Iris pigment epithelial cell (primary cell): ENCODE measurements around the gene FOXP1.
"Not testable (repeated sequence)": the region's sequence is repeated elsewhere in the genome, so short reads cannot be mapped to it uniquely, and the experiment has no call there.

ENCODE experiments used
- DNase-seq: peaks from one replicate; pipeline ENCODE4 v3.0.0-alpha.2; 2011; ENCODE audit warnings: low read depth

The FOXP1 gene

DNA sequence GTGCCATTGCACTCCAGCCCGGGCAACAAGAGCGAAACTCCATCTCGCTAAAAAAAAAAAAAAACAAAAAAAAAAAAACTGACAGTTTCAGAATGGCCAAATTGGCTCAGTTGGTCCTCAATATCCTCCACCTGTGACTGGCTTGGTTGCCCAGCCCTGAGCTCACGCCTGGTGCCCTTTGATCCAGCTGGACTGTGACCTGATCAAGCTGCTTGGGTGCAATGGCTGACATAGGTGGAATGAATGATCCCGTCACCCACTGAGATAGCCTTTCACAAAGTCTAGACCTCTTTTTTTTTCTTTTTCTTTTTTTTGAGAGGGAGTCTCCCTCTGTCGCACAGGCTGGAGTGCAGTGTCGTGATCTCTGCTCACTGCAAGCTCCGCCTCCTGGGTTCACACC, 254.6 kb downstream of the FOXP1 start:
- no peak for DNase-seq

DNA sequence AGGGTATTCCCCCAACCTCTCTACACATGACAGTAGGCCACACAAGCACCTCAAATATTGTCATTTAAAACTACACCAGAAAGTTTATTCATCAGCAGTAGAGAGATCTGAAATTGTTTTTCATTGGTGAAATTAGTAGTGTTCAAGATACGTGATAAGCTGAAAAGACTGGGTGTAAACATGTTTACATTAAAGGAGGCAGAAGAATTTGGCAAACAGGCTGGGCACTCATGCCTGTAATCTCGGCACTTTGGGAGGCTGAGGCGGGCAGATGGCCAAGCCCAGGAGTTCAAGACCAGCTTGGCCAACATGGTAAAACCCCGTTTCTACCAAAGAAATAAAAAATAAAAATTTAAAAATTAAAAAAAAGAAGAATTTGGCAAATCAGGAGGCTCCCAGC, 255.6 kb downstream of the FOXP1 start:
- DNase-seq = no peak

DNA sequence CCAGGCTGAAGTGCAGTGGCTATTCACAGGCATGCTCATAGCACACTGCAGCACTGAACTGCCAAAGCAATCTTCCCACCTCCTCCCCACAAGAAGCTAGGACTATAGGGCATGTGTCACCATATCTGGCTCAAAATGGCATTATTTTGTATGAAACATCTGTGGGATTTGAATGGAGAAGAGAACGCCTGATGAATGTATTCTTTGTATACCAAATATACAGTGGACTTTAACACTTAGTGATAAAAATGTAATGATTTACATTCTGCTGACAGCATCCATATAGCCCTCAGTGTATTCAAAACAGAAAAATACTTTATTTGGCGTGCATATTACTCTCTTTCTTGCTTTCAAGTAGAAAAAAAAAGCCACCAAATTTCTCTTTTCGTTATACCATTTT, 257.8 kb downstream of the FOXP1 start:
- no peak for DNase-seq

GRCh38 chr3:71324224-71324623, 259.3 kb downstream of the FOXP1 start:
- not testable (repeated sequence) for DNase-seq

- DNase-seq = no peak
Observed at GRCh38 chr3:71323558-71323957, 260.0 kb downstream of the FOXP1 start.

DNA sequence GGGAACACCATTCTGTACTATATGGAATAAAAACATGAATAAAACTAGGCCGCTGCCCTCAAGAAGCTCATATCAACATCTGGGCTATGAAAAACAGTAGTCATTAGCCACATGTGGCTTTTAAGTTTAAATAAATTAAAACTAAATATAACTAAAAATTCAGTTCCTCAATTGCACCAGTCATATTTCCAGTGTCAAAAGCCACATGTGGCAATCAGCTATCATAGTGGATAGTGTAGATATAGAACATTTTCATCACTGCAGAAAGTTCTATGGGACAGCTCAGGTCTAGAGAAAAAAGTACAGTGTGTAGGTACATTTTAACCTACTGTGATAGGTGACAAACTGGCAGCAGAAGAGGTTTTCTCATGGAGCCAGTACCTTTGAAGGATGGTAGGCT, 261.4 kb downstream of the FOXP1 start:
- DNase-seq = no peak

DNA sequence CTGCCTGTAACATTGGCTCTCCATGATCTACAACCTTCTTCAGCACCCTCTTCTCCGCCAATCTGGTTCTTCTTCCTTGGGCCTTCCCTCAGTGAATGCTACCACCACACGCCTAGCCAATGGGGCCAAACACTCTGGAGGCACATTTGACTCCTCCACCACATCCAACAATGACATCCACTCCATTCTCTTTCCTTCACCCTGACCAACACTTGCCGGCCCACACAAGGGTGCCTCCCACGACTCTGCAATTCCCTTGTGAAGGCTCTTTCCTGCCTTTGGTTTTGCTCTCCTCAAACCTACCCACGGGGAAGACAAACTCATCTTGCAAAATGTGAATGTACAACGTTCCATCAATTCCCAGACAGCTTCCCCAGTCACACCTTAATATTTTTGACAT, 263.8 kb downstream of the FOXP1 start:
- DNase-seq = no peak

DNA sequence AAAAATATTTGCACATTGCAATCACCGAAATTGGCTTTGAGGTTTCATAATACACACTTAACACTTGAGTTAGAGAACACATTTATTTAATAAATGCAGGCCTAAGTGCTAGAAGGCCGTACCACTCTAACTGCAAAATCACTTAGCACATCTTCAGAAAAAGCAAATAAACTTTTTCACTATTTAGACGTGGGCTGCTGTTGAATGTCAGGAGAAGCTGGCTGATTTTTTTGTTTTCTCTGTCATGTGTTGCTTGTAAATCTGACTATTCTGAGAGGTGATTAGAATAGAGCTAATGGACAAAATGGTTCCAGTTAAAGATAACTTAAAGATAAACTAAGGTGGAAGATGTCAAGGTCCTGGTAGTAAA, 265.1 kb downstream of the FOXP1 start:
- DNase-seq = no peak

DNA sequence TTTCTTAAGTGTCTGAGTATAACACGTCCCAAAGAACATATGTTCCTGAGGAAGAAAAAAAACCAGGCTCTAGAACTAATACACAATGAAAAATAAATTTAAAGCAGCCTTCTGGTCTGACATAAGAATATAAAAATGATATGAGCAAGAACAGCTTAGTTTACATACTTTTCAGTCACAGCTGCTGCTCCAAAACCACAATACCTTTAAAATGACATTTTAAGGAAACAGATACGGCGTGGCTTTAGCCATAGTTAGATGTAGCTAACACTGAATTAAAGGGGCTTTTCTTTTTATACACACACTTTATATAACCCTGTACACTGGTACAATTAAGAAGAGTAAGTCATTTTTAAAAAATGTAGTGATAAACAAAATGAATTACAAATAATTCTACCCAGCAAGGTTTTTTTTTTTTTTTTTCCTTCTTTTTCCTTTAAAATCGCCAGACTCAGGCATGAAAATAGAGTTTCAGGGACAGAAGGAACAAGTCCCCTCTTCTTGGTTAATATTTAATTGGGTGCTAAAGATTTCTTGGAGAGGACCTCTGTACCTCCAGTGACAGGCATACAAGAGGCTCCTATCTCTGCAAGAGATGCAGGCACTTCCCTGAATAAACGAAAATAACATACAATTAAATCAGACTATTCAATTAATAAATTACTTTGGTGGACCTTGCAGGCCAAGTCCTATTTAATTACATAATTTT, 265.6 kb downstream of the FOXP1 start:
- peak; percentile 52 for DNase-seq

DNA sequence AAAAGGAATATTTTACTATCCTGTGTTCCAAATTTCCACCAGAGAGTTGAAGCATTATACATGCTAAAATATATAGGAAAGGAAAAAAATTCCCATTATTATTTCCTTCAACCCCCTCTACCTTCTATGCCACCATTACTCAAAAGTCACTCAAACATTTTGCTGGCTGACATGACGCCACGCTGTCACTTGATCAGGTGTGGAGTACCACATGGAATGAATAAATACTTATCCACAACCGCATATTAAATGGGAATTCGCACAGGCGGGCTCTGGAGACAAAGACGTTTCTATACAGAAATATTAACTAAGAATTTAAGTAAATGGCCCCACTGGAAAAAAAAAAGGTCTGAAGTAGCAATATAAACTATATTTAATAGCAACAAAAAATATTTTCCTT, 266.4 kb downstream of the FOXP1 start:
- no peak for DNase-seq

DNA sequence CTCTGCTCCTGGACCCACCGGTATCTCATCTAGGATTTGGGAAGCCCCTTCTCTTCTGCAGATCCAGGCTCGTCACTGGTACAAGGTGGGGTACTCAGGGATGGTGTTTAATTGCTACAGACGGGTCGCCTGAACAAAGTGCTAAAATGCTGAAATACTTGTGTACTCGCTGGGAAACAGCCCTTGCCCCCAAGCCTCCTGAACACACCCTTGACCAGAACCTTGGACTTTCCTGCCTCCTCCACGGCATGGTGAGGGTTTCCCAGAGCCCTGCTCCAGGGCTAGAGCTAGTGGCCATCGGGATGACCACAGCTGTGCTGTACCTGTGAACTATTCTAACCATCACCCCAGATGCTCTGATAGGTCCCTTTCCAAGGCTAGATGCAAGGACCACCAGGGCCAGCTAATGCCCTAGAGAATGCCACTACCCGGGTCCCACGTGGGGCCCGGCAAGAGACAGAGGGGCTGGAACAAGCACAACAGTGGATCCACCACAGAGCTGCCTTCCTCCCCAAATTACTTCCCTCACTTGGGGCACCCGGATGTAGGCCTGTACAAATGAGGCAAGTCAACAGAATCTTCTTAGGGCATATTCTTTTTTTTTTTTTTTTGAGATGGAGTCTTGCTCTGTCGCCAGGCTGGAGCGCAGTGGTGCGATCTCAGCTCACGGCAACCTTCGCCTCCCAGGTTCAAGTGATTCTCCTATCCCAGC, 267.3 kb downstream of the FOXP1 start:
- DNase-seq = no peak

DNA sequence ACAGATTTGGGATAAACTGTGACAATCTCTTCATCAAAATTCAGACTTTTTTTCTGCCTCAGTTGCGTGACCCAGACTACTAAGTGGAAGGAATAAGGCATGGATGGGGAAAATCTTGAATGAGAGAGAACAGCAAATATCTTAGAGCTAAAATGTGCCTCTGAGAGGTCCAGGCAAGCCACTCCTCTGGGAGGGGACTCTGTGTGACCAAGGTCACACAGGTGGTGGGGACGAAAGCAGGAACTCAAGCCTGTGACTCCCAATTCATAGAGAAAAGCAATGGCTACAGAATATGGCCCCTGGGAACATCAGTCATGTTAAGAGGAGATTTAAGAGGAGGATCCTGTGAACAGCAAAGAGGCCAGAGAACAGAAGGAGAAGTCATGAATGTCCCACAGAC, 268.1 kb downstream of the FOXP1 start:
- DNase-seq = no peak

DNA sequence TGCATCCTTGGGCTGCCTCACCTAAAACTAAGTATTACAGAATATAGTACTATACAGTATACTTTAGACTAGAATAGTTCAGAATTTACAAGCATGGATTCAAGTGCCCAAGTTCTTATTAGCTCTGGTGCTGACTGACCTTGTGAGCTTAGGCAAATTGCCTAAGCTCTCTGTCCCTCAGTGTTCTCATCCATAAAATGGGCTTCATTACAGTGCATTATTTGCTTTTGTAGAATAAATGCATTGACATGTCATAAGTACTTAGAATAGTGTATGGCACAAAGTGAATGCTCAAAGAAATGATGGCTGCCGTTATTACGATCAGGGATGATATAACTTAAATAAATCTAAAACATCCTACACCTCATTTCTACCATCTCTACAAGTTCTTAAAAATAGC, 269.7 kb downstream of the FOXP1 start:
- no peak for DNase-seq

- DNase-seq = no peak
Observed at GRCh38 chr3:71312461-71312860, 271.1 kb downstream of the FOXP1 start.

- no peak for DNase-seq
Observed at GRCh38 chr3:71311661-71312046, 271.9 kb downstream of the FOXP1 start.

GRCh38 chr3:71310980-71311660, 272.4 kb downstream of the FOXP1 start:
- no peak for DNase-seq

- DNase-seq = no peak
Observed at GRCh38 chr3:71310359-71310979, 273.1 kb downstream of the FOXP1 start.

- peak; percentile 62 for DNase-seq
Observed at GRCh38 chr3:71309886-71310285, 273.6 kb downstream of the FOXP1 start.

DNA sequence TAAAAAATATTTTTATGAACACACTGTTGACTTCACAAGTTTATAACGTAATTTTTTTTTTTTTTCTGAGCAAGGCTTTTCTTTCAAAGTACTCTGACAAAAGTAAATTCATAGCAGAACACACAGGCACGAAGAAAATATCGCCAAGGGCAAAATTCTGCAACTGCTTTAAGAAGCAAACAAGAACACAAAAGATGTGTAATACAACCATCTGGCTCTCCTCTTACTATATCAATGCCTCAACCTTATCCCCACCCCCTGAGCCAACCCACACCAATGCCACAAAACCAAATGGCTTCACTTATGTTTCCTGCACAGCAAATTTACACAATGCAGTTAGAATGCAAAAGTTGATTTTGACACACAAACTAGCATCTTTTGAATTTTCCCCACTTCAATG, 274.2 kb downstream of the FOXP1 start:
- no peak for DNase-seq

- DNase-seq = no peak
Observed at GRCh38 chr3:71308836-71309235, 274.7 kb downstream of the FOXP1 start.

GRCh38 chr3:71307991-71308697, 275.4 kb downstream of the FOXP1 start:
- peak; percentile 48 for DNase-seq
